Gastroesophageal sphincter (tissue), 3 donors: ENCODE measurements around the gene OST4.
A peak's percentile ranks its signal among the peaks of the same experiment; 100 is the strongest.

Experiments used
- CTCF ChIP-seq, 4 experiments: fragments of 200-600 bp in 2 of 4; fragments of 450-650 bp in 2 of 4; sonication (generic) in 1 of 4; IDR thresholded peaks; one replicate each; pipeline ENCODE4 v1.5.1; 2017 to 2019; ENCODE audit warnings: antibody characterized with exemption in 4 of 4, mild to moderate bottlenecking in 2 of 4, moderate library complexity in 2 of 4
- EP300 ChIP-seq: sonication (generic); formaldehyde crosslinking; IDR thresholded peaks from one replicate; pipeline ENCODE4 v1.6.1; 2017; ENCODE audit warnings: antibody characterized with exemption, mild to moderate bottlenecking
- POLR2A ChIP-seq, 2 donors: fragments of 450-650 bp; IDR thresholded peaks; one replicate each; pipeline ENCODE4 v1.6.1; 2017; ENCODE audit warnings: antibody characterized with exemption in 2 of 2, mild to moderate bottlenecking in 2 of 2, moderate library complexity in 1 of 2

- TF ChIP-seq CTCF (IDR thresholded peaks at IDR 0.05) (no peak), EP300 (peak; percentile 17), POLR2A (IDR thresholded peaks at IDR 0.05) (no peak)
Observed at GRCh38 chr2:27071990-27072830, 756 bp upstream of the OST4 start.
